Iris pigment epithelial cell (primary cell): ENCODE data around the gene ADGB.
A peak's percentile ranks its signal among the peaks of the same experiment; 100 is the strongest.

Experiments
- DNase-seq: peaks from one replicate; pipeline ENCODE4 v3.0.0-alpha.2; 2011; ENCODE audit warnings: low read depth

ADGB gene

GRCh38 chr6:146634022-146634421 is 35.2 kb downstream of the ADGB start:
- DNase-seq = no peak

GRCh38 chr6:146635165-146635564 is 36.4 kb downstream of the ADGB start:
- no peak for DNase-seq

GRCh38 chr6:146636481-146636880 is 37.7 kb downstream of the ADGB start:
- no peak for DNase-seq

GRCh38 chr6:146642921-146643320 is 44.1 kb downstream of the ADGB start:
- no peak for DNase-seq

GRCh38 chr6:146650799-146651481 is 52.2 kb downstream of the ADGB start:
- DNase-seq = no peak

DNA sequence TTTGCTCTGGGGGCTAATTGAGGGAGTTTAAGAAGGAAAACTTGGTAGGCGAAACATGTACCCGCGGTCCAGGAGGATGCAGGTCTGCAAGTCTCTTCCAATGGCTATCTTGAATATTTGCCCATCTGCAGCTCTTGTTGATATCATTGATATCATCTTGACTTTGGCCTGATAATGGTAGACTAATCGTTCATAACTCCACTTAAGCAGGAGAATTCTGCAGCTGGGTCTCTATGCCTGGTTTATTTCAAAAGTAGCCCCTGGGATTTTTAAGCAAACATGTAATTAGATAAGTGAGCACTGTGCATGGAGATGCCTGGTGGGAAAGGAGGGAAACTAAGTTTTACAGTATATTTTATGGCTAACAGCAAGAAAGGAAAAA is 52.7 kb downstream of the ADGB start:
- no peak for DNase-seq

DNA sequence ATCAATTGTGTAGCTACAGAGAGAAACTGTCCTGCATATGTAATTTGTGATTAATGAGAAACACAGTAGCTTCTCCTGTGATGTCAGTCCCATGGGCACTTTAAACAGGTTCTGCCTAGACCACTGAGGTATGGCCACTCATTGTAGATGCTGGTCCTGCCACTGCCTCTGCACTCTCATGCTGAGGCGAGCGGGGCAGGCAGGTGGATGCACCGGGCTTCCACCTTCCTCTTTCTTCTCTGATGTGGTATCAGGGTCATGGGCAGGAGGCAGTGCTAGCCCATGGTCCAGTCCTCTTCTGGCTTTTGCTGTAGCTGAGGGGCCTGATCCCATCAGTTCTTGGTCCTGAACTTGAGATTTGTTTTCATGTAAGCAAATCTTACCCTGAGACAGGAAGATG is 58.7 kb downstream of the ADGB start:
- DNase-seq = no peak

GRCh38 chr6:146664871-146665360 is 66.1 kb downstream of the ADGB start:
- peak; percentile 1 for DNase-seq

GRCh38 chr6:146666909-146667308 is 68.1 kb downstream of the ADGB start:
- DNase-seq = no peak

DNA sequence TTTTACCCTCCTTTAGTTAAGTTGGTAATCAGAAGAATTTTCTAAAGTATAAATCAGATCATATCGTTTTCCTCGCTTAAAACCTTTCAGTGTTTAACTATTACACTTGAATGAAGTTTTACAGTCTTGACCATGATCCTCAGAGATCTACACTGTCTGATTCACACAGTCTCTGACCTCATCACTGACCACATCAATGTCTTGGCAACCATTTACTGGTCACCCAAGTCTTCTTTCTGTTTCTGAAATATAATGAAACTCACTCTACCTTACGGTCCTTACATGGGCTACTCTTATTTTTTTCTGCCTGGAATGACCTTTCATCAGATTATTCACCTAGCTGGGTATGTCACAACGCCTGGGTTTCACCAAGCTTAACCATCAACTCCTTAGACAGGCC is 71.4 kb downstream of the ADGB start:
- peak; percentile 45 for DNase-seq

- DNase-seq = no peak
Observed at GRCh38 chr6:146673069-146673468, 74.3 kb downstream of the ADGB start.

DNA sequence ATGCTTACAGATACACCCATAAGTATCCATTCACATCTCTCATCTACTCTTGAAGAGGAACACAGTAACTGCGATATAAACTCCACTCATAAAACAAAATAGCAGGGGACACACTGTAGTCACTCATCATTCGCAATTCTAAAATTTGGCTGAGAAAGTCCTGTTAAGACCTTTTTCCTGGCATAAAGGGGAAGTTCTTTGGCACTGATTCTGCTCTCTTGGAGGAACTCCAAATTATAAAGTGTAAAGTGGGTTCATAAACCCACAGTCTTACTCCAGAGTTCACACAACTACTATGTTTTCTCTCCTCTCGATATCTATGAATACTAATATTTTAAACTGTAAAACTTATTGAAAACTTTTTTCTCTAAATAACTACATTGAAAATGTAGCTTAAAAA is 80.6 kb downstream of the ADGB start:
- DNase-seq = no peak

DNA sequence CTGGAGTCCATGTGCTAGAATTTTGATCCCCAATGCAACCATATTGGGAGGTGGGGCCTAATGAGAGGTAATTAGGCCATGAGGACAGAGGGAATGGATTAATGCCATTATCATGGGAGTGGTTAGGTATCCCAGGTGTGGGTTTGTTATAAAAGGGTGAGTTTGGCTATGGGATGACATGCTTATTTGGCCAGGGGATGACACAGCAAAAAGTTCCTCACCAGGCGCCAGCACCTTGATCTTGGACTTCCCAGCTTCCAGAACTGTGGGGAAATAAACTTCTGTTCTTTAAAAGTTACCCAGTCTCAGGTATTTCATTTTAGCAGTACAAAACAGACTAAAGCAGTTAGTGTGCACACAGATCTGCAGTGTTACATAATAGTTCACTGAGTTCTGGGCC is 84.1 kb downstream of the ADGB start:
- DNase-seq = no peak

DNA sequence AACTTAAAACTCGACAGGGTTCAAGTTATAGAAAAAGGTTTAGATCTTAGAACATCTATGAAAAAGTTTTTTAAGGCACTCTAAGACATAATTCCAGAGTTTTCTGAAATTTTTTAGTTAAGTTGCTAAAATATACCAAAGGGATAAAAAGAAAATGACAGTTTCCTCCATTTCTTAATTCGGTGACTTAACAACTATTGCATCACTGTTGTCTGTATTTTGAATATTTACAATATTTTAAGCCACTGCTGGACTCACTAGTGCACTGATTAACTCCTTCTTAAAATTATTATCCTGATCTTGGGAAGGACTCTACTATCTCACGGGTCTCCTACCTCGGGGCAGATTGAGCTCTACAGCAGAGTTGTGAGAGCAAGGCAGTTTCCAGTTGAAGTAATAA is 91.0 kb downstream of the ADGB start:
- no peak for DNase-seq

- DNase-seq = no peak
Observed at GRCh38 chr6:146693342-146693741, 94.6 kb downstream of the ADGB start.

DNA sequence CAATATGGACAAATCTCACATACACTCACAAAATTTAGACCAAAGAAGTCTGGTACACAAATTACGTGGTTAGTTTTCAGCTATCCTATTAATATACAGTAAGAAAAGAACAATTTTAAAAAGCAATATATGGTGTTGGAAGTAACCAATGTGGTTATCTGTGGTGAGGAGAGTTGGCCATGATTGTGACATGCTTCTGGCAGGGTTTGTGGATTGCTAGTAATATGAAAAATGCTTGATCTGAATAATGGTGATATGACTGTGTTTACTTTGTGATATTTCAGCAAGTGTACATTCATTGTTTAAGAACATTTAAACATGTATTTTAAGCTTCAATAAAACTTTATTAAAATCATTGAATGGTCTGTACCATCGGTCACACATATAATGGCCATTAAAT is 99.1 kb downstream of the ADGB start:
- DNase-seq = peak; percentile 15

- DNase-seq = peak; percentile 82
Observed at GRCh38 chr6:146700078-146700686, 101.4 kb downstream of the ADGB start.

DNA sequence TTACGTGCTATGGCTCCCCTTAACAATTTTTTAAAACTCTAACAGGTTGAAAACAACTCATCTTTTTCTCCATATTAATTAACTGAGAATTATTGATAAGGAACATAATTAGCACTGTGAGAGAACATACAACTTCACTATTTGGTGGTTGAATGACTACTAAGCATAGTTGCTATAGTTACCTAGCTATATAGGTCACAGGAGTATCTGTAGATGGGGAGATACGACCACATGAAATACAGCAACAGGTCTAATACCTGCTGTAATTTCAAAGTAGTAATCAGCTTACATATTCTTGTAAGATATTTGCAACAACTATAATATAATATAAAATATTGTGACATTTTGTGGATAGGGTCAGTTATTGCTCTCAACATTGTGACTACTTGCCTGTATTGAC is 102.9 kb downstream of the ADGB start:
- DNase-seq = no peak

DNA sequence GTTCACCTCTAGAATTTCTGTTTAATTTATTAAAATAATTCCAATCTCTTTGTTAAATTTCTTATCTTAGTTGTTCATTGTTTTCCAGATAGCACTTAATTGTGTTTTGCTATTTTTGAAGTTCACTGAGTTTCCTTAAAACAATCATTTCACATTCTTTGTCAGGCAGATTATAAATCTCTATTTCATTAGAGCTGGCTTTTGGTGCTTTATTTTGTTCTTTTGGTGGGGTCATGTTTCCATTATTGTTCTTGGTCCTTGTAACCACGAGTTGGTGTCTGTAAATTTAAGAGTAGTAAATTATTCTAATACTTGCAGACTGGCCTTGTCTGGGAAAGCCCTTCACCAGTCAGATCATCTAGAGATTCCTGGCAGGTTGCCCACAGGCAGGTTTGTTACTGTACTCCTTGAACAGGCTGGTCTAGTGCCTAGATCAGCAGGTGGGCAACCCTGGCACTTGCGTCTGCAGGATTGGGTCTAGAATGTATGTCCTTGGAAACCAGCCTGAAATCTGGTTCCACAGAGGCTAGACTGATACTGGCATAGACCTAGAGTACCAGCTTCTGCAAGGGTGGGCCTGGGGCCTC is 110.4 kb downstream of the ADGB start:
- no peak for DNase-seq

DNA sequence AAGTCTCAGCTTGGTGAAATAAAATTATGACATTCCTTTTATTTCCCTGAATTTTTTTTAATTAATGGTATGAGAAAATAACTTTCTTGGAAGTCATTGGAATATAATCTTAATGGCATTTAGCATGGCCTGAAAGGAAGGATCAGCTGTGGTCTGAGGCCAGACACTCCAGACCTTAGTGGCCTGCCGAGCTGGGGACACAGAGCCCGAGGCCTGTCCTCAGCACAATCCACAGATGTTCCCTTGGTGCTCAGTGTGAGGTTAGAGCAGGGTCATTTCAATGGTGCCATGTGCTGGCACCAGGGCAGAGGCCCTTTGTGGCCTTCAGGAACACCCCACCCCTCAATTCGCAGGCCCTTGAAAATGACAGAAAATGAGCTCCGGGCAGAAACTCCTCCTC is 120.6 kb downstream of the ADGB start:
- DNase-seq = no peak

DNA sequence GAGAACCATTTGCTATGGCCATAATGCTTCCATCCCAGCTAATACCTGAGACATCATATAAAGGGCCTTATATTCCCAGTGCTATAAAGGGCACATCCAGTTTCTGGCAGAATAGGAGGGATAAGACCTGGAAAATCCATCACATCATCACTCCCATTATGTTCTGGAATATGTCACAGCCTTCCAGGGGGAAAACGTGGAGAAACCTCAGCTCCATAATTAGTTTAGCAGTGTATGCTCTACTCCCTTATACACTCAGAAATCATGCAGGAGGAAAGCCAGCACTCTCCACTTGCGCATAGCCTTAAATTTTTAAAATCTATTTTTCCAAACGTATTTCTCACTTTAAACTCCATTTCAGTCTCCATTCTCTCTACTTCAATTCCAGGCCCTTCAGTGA is 140.9 kb downstream of the ADGB start:
- no peak for DNase-seq

GRCh38 chr6:146741609-146742008 is 142.8 kb downstream of the ADGB start:
- peak; percentile 62 for DNase-seq

DNA sequence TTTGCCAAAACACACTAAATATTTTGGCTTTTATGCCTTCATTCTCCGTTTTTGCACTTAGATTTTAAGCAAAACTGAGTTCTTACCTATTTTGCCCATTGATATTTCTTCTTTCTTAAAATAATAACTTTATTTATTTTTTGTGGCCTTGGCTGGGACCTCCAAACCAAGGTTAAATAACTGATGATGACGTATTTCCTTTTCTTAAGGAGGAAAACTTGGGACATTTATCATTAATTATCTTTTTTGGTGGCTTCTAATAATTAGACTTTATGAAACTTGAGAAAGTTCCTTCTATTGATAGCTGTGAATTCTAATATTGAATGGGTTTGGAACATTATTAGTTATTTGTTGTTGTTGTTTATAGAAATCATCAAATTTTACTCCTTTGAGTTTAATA is 154.5 kb downstream of the ADGB start:
- DNase-seq = no peak

DNA sequence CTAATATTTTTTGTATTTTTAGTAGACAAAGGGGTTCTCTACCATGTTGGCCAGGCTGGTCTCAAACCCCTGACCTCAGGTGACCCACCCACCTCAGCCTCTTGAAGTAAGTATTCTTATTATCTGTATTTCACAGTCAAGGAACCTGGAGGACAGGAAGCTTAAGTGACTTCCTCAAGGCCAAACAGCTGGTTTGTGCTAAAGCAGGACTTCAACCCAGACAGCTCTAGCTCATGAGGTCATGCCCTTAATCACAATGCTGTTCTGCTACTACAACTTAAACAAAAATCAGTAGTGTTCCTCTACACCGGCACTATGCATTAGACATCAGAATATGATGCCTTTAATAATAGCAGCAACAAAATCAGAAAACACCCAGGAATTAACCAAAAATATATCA is 168.9 kb downstream of the ADGB start:
- no peak for DNase-seq
